ENCODE data around the gene AZU1.
"Not testable (repeated sequence)": the region's sequence is repeated elsewhere in the genome, so short reads cannot be mapped to it uniquely, and the experiment has no call there.

The AZU1 gene

GRCh38 chr19:815775-816499, 11.7 kb upstream of the AZU1 start:
- Histone ChIP-seq H3K36me3 (ENCODE audit: control insufficient read depth in 4 of 4, insufficient read depth in 4 of 4, low read length in 3 of 4) (peaks cover 5 to 26% (median 12%) of the 10 kb centered on the region in 4 experiments), H3K4me3 (ENCODE audit: control insufficient read depth in 1 of 7, extremely low read depth in 1 of 7, insufficient read depth in 4 of 7, low read depth in 2 of 7, low read length in 6 of 7) (no peak overlapping the region), H3K4me1 (ENCODE audit: control extremely low read depth in 1 of 4, control insufficient read depth in 4 of 4, insufficient read depth in 4 of 4, low read length in 3 of 4) (no peaks in the 10 kb centered on the region), H3K9me3 (ENCODE audit: control extremely low read depth in 1 of 5, control insufficient read depth in 4 of 5, insufficient read depth in 2 of 5, low read depth in 1 of 5, low read length in 4 of 5) (no peaks in the 10 kb centered on the region), H3K27me3 (replicated peaks in 2 of 5; ENCODE audit: control insufficient read depth in 4 of 5, insufficient read depth in 5 of 5, low read length in 4 of 5) (peaks cover 0 to 8% (median 3%) of the 10 kb centered on the region in 5 experiments), H3K27ac (ENCODE audit: insufficient read depth in 1 of 2, low read depth in 1 of 2, low read length in 2 of 2, poor library complexity in 1 of 2, severe bottlenecking in 2 of 2) (no peak overlapping the region)
- WGBS (ENCODE audit: insufficient coverage), result 96% methylated on average over 12 of the region's 13 CpGs
- DNase-seq, result no peak
- ChIA-PET CTCF (no interaction called here), POLR2A (interaction anchor here (0.7 kb wide), 1 partner anchor 35 kb away, joined by 3 read pairs; no protein-coding TSS in a partner anchor)

GRCh38 chr19:816500-816857, 11.2 kb upstream of the AZU1 start:
- Histone ChIP-seq H3K27me3 (replicated peaks in 2 of 5; ENCODE audit: control insufficient read depth in 4 of 5, insufficient read depth in 5 of 5, low read length in 4 of 5) (peaks cover 0 to 12% (median 3%) of the 10 kb centered on the region in 5 experiments), H3K36me3 (ENCODE audit: control insufficient read depth in 4 of 4, insufficient read depth in 4 of 4, low read length in 3 of 4) (peaks cover 3 to 20% (median 8%) of the 10 kb centered on the region in 4 experiments), H3K4me3 (ENCODE audit: control insufficient read depth in 1 of 7, extremely low read depth in 1 of 7, insufficient read depth in 4 of 7, low read depth in 2 of 7, low read length in 6 of 7) (no peak overlapping the region), H3K9me3 (ENCODE audit: control extremely low read depth in 1 of 5, control insufficient read depth in 4 of 5, insufficient read depth in 2 of 5, low read depth in 1 of 5, low read length in 4 of 5) (no peaks in the 10 kb centered on the region), H3K27ac (ENCODE audit: insufficient read depth in 1 of 2, low read depth in 1 of 2, low read length in 2 of 2, poor library complexity in 1 of 2, severe bottlenecking in 2 of 2) (no peak overlapping the region), H3K4me1 (ENCODE audit: control extremely low read depth in 1 of 4, control insufficient read depth in 4 of 4, insufficient read depth in 4 of 4, low read length in 3 of 4) (peaks cover 0 to 1% (median 0%) of the 10 kb centered on the region in 4 experiments)
- no peak for DNase-seq
- WGBS (ENCODE audit: insufficient coverage), result 89% methylated on average over 2 of the region's 2 CpGs
- ChIA-PET CTCF (no interaction called here), POLR2A (interaction anchor here (0.7 kb wide), 1 partner anchor 35 kb away, joined by 3 read pairs; no protein-coding TSS in a partner anchor)

GRCh38 chr19:820212-820611, 7.4 kb upstream of the AZU1 start:
- H3K4me1 ChIP-seq (ENCODE audit: control extremely low read depth in 1 of 4, control insufficient read depth in 4 of 4, insufficient read depth in 4 of 4, low read length in 3 of 4); DNase-seq; H3K4me3 ChIP-seq (ENCODE audit: control insufficient read depth in 1 of 7, extremely low read depth in 1 of 7, insufficient read depth in 4 of 7, low read depth in 2 of 7, low read length in 6 of 7); H3K36me3 ChIP-seq (ENCODE audit: control insufficient read depth in 4 of 4, insufficient read depth in 4 of 4, low read length in 3 of 4); H3K9me3 ChIP-seq (ENCODE audit: control extremely low read depth in 1 of 5, control insufficient read depth in 4 of 5, insufficient read depth in 2 of 5, low read depth in 1 of 5, low read length in 4 of 5); CTCF ChIA-PET; H3K27ac ChIP-seq (ENCODE audit: insufficient read depth in 1 of 2, low read depth in 1 of 2, low read length in 2 of 2, poor library complexity in 1 of 2, severe bottlenecking in 2 of 2): not testable (repeated sequence)
- POLR2A ChIA-PET, result interaction anchor here (0.6 kb wide), 1 partner anchor 35 kb away, joined by 3 read pairs; no protein-coding TSS in a partner anchor
- WGBS (ENCODE audit: insufficient coverage), result 90% methylated on average over 2 of the region's 5 CpGs
- H3K27me3 ChIP-seq (replicated peaks in 2 of 5; ENCODE audit: control insufficient read depth in 4 of 5, insufficient read depth in 5 of 5, low read length in 4 of 5), result peaks cover 0 to 35% (median 6%) of the 10 kb centered on the region in 5 experiments

- ChIA-PET CTCF (interaction anchor here (0.6 kb wide), 1 partner anchor 40 kb away, joined by 4 read pairs; no protein-coding TSS in a partner anchor), POLR2A (no interaction called here)
- peak overlapping the region in 3 of 7 experiments; percentile 15 to 50 (median 36) for H3K4me3 ChIP-seq (ENCODE audit: control insufficient read depth in 1 of 7, extremely low read depth in 1 of 7, insufficient read depth in 4 of 7, low read depth in 2 of 7, low read length in 6 of 7)
Observed at GRCh38 chr19:821231-821824, 6.3 kb upstream of the AZU1 start.

GRCh38 chr19:821825-822503, 5.7 kb upstream of the AZU1 start, which contains the start of gene PLPPR3:
Gene PLPPR3, minus strand, starts transcription at chr19:821955. Its CDS starts 396 bp downstream, at chr19:821559.
- H3K4me3 ChIP-seq (ENCODE audit: control insufficient read depth in 1 of 7, extremely low read depth in 1 of 7, insufficient read depth in 4 of 7, low read depth in 2 of 7, low read length in 6 of 7), result peak within 1 kb of the TSS in 3 of 7 experiments; percentile 15 to 50 (median 36)
- POLR2A ChIA-PET, result no interaction called here
- H3K27me3 ChIP-seq (replicated peaks in 2 of 5; ENCODE audit: control insufficient read depth in 4 of 5, insufficient read depth in 5 of 5, low read length in 4 of 5), result peaks cover 0 to 36% (median 6%) of the 10 kb centered on the region in 5 experiments
- H3K36me3 ChIP-seq (ENCODE audit: control insufficient read depth in 4 of 4, insufficient read depth in 4 of 4, low read length in 3 of 4), result no peaks in the 10 kb centered on the region
- no peak within 1 kb of the TSS for H3K27ac ChIP-seq (ENCODE audit: insufficient read depth in 1 of 2, low read depth in 1 of 2, low read length in 2 of 2, poor library complexity in 1 of 2, severe bottlenecking in 2 of 2)
- WGBS (ENCODE audit: insufficient coverage), result under 1% methylated on average over 21 of the region's 86 CpGs
- H3K4me1 ChIP-seq (ENCODE audit: control extremely low read depth in 1 of 4, control insufficient read depth in 4 of 4, insufficient read depth in 4 of 4, low read length in 3 of 4), result peaks cover 0 to 7% (median 5%) of the 10 kb centered on the region in 4 experiments
- no peaks in the 10 kb centered on the region for H3K9me3 ChIP-seq (ENCODE audit: control extremely low read depth in 1 of 5, control insufficient read depth in 4 of 5, insufficient read depth in 2 of 5, low read depth in 1 of 5, low read length in 4 of 5)
- CTCF ChIA-PET, result no interaction called here
- DNase-seq, result no peak

More at GRCh38 chr19:821231-821824, 6.3 kb upstream of the AZU1 start:
- no peak for DNase-seq
- 0% methylated on average over 31 of the region's 64 CpGs for WGBS (ENCODE audit: insufficient coverage)
- Histone ChIP-seq H3K9me3 (ENCODE audit: control extremely low read depth in 1 of 5, control insufficient read depth in 4 of 5, insufficient read depth in 2 of 5, low read depth in 1 of 5, low read length in 4 of 5) (no peaks in the 10 kb centered on the region), H3K4me1 (ENCODE audit: control extremely low read depth in 1 of 4, control insufficient read depth in 4 of 4, insufficient read depth in 4 of 4, low read length in 3 of 4) (peaks cover 0 to 7% (median 5%) of the 10 kb centered on the region in 4 experiments), H3K27me3 (replicated peaks in 2 of 5; ENCODE audit: control insufficient read depth in 4 of 5, insufficient read depth in 5 of 5, low read length in 4 of 5) (peaks cover 0 to 36% (median 6%) of the 10 kb centered on the region in 5 experiments), H3K36me3 (ENCODE audit: control insufficient read depth in 4 of 4, insufficient read depth in 4 of 4, low read length in 3 of 4) (no peaks in the 10 kb centered on the region), H3K27ac (ENCODE audit: insufficient read depth in 1 of 2, low read depth in 1 of 2, low read length in 2 of 2, poor library complexity in 1 of 2, severe bottlenecking in 2 of 2) (no peak overlapping the region)

GRCh38 chr19:823565-824121, 4.0 kb upstream of the AZU1 start:
- peaks cover 0 to 39% (median 6%) of the 10 kb centered on the region in 5 experiments for H3K27me3 ChIP-seq (replicated peaks in 2 of 5; ENCODE audit: control insufficient read depth in 4 of 5, insufficient read depth in 5 of 5, low read length in 4 of 5)
- H3K4me1 ChIP-seq (ENCODE audit: control extremely low read depth in 1 of 4, control insufficient read depth in 4 of 4, insufficient read depth in 4 of 4, low read length in 3 of 4), result peaks cover 0 to 7% (median 6%) of the 10 kb centered on the region in 4 experiments
- ChIA-PET CTCF (no interaction called here), POLR2A (no interaction called here)
- 66% methylated on average over 11 of the region's 12 CpGs for WGBS (ENCODE audit: insufficient coverage)
- no peak for DNase-seq
- no peaks in the 10 kb centered on the region for H3K36me3 ChIP-seq (ENCODE audit: control insufficient read depth in 4 of 4, insufficient read depth in 4 of 4, low read length in 3 of 4)
- H3K9me3 ChIP-seq (ENCODE audit: control extremely low read depth in 1 of 5, control insufficient read depth in 4 of 5, insufficient read depth in 2 of 5, low read depth in 1 of 5, low read length in 4 of 5), result no peaks in the 10 kb centered on the region
- peak overlapping the region in 1 of 2 experiments; percentile 69 for H3K27ac ChIP-seq (ENCODE audit: insufficient read depth in 1 of 2, low read depth in 1 of 2, low read length in 2 of 2, poor library complexity in 1 of 2, severe bottlenecking in 2 of 2)
- no peak overlapping the region for H3K4me3 ChIP-seq (ENCODE audit: control insufficient read depth in 1 of 7, extremely low read depth in 1 of 7, insufficient read depth in 4 of 7, low read depth in 2 of 7, low read length in 6 of 7)

Data from common myeloid progenitor, CD34-positive (primary cell).